ENCODE results near the gene GRM5. TPM values are rescaled to one million over a fixed set of nuclear protein-coding genes. Genes with fewer than 3 reads are reported as not detected.

The GRM5 gene
- total RNA-seq, 1 donor from 2014 or later = 0.49 TPM

- H3K27me3 Mint-ChIP-seq (ENCODE audit: low read depth) = no peaks in the 10 kb centered on the region
- TF ChIP-seq CTCF (conservative IDR thresholded peaks at IDR 0.05) = no peak
- no peak for DNase-seq (ENCODE audit: low read depth, low spot score)
- H3K27ac Mint-ChIP-seq (ENCODE audit: unreplicated experiment) = no peak overlapping the region
- no peaks in the 10 kb centered on the region for H3K9me3 Mint-ChIP-seq
- no peaks in the 10 kb centered on the region for H3K36me3 Mint-ChIP-seq (ENCODE audit: low read depth)
- no peak overlapping the region for H3K4me3 Mint-ChIP-seq
- peaks cover 11% of the 10 kb centered on the region for H3K4me1 Mint-ChIP-seq
Observed at GRCh38 chr11:88541006-88541405, 524.8 kb downstream of the GRM5 start.

DNA sequence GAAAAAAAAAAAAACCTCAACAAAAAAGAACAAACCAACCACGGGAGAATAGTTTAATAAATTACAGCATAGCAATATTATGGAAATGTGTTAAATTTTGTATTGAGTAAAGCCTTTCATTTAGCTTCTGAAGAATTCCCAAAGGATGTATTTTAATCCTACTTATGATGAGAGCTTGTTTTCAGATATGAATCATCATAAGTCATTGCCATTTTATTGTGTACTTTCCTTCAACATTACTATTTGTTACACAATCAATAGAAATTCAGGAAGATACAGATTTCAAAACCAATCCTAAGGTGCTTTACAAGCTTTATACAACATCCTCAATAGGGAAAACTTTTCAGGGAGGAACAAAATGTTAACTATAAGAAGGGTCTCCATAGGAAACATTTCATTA, 527.7 kb downstream of the GRM5 start:
- Mint-ChIP-seq H3K27me3 (ENCODE audit: low read depth) (no peaks in the 10 kb centered on the region), H3K36me3 (ENCODE audit: low read depth) (no peaks in the 10 kb centered on the region), H3K4me3 (no peak overlapping the region), H3K9me3 (no peaks in the 10 kb centered on the region), H3K4me1 (peaks cover 6% of the 10 kb centered on the region), H3K27ac (ENCODE audit: unreplicated experiment) (no peak overlapping the region)
- no peak for DNase-seq (ENCODE audit: low read depth, low spot score)
- TF ChIP-seq CTCF (conservative IDR thresholded peaks at IDR 0.05) = no peak

DNA sequence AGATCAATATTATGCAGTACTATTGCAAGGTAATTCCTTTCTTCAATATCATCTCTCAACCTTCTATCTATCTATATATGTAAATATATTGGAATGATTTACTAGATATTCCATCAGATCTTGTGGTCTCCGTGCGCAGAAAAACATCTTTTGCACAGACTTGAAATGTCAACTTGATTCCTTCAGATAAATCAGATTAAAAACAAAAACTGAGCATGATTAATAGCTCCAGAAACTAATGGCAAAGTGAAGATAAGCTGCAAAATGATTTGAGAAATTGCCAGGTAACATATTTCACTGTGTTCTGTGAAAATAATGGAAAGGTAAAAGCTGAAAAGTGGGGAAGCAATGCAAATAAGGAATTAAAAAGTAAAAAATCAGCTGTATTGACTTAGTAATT, 528.2 kb downstream of the GRM5 start:
- peaks cover 6% of the 10 kb centered on the region for H3K4me1 Mint-ChIP-seq
- no peak for DNase-seq (ENCODE audit: low read depth, low spot score)
- no peaks in the 10 kb centered on the region for H3K9me3 Mint-ChIP-seq
- no peaks in the 10 kb centered on the region for H3K36me3 Mint-ChIP-seq (ENCODE audit: low read depth)
- no peak for TF ChIP-seq CTCF (conservative IDR thresholded peaks at IDR 0.05)
- no peak overlapping the region for H3K27ac Mint-ChIP-seq (ENCODE audit: unreplicated experiment)
- no peaks in the 10 kb centered on the region for H3K27me3 Mint-ChIP-seq (ENCODE audit: low read depth)
- H3K4me3 Mint-ChIP-seq = no peak overlapping the region

GRCh38 chr11:88536616-88537265, 529.0 kb downstream of the GRM5 start:
- Mint-ChIP-seq H3K4me1 (peaks cover 6% of the 10 kb centered on the region), H3K4me3 (no peak overlapping the region), H3K36me3 (ENCODE audit: low read depth) (no peaks in the 10 kb centered on the region), H3K9me3 (no peaks in the 10 kb centered on the region), H3K27me3 (ENCODE audit: low read depth) (no peaks in the 10 kb centered on the region), H3K27ac (ENCODE audit: unreplicated experiment) (no peak overlapping the region)
- no peak for DNase-seq (ENCODE audit: low read depth, low spot score)
- no peak for TF ChIP-seq CTCF (conservative IDR thresholded peaks at IDR 0.05)

DNA sequence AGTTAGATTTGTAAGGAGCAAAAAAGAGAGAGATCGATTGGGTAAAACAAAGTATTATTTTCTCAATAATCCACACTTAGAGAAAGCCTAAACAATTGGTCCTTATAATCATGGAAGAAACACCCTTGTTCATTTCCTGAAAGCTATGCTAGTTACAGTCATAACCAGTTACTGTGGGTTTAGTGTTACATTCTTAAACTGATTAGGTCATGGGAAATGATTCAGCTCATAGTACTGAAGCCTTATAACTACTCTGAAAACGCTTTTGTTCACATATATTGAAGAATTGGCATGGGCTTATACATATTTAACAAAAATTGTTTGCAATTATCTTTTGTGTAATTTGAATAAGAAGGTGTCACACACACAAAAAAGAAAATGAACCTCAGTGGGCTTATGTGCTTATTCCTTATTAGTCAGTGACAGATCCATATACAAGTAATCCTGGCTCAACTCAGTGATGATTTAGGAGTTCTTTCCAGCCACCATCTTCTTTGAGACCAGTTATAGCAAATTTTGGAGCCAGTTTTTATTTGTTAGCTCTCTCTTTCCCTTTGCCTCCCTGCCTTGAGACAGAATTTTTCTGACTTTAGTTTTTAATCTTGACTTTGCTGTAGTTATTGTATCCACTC, 529.8 kb downstream of the GRM5 start:
- no peaks in the 10 kb centered on the region for H3K36me3 Mint-ChIP-seq (ENCODE audit: low read depth)
- DNase-seq (ENCODE audit: low read depth, low spot score) = no peak
- peaks cover 6% of the 10 kb centered on the region for H3K4me1 Mint-ChIP-seq
- no peak overlapping the region for H3K4me3 Mint-ChIP-seq
- no peak for TF ChIP-seq CTCF (conservative IDR thresholded peaks at IDR 0.05)
- H3K9me3 Mint-ChIP-seq = no peaks in the 10 kb centered on the region
- H3K27ac Mint-ChIP-seq (ENCODE audit: unreplicated experiment) = no peak overlapping the region
- no peaks in the 10 kb centered on the region for H3K27me3 Mint-ChIP-seq (ENCODE audit: low read depth)
